Prostate gland (tissue), 2 donors: ENCODE measurements around the gene TMBIM1. TPM values are rescaled to one million over a fixed set of nuclear protein-coding genes. Genes with fewer than 3 reads are reported as not detected.
A peak's percentile ranks its signal among the peaks of the same experiment; 100 is the strongest.

Source experiments
- DNase-seq: peaks from one replicate; pipeline ENCODE4 v3.0.0-alpha.2; 2019; ENCODE audit warnings: low spot score
- H3K27ac ChIP-seq, 2 donors: fragments of 200-600 bp; sonication (generic); 2 replicates each; pipeline ENCODE4 v1.5.1; 2017 to 2019
- H3K27me3 ChIP-seq: fragments of 200-600 bp; sonication (generic); replicated peaks from 2 replicates; pipeline ENCODE4 v1.5.1; 2019; ENCODE audit not compliant: insufficient read depth
- H3K36me3 ChIP-seq, 2 donors: fragments of 200-600 bp; sonication (generic); 1 replicate in 1 of 2; 2 replicates in 1 of 2; pipeline versions ENCODE4 v1.5.1 to v1.8.1; 2017 to 2019
- H3K4me1 ChIP-seq: fragments of 200-600 bp; sonication (generic); replicated peaks from 2 replicates; pipeline ENCODE4 v1.5.1; 2019
- H3K4me3 ChIP-seq, 2 donors: fragments of 200-600 bp; sonication (generic); 2 replicates each; pipeline ENCODE4 v1.5.1; 2017 to 2019
- H3K9me3 ChIP-seq: fragments of 200-600 bp; sonication (generic); 2 replicates; pipeline ENCODE4 v1.5.1; 2017
- POLR2A ChIP-seq: fragments of 450-650 bp; IDR thresholded peaks from one replicate; pipeline ENCODE4 v1.6.1; 2016; ENCODE audit warnings: antibody characterized with exemption, mild to moderate bottlenecking
- POLR2AphosphoS5 ChIP-seq: sonication (generic); formaldehyde crosslinking; IDR thresholded peaks from one replicate; pipeline ENCODE4 v1.6.1; 2017; ENCODE audit warnings: antibody characterized with exemption
- WGBS: methylation state at CpG from one replicate; pipeline ENCODE4 v1.1.5; 2018; 5-methylcytosine and 5-hydroxymethylcytosine counted together
- intact Hi-C: fragments of 100-400 bp; cut with DNase I; formaldehyde crosslinking; loops from one replicate; pipeline ENCODE4 v1.14.2; 2022
- total RNA-seq, 2 donors: library from RNA; depleted of rRNA; stranded (reverse); fragments of >200 nt; gene quantifications; one replicate each; pipeline ENCODE4 v1.1.0, GENCODE V29; 2016
- TF ChIP-seq, protein P1 (sequence below), 4 experiments: fragments of 200-600 bp in 2 of 4; fragments of 450-650 bp in 2 of 4; sonication (generic) in 2 of 4; IDR thresholded peaks; 1 replicate in 3 of 4; 2 replicates in 1 of 4; pipeline ENCODE4 v1.5.1; 2016 to 2019; ENCODE audit warnings: antibody characterized with exemption in 4 of 4, mild to moderate bottlenecking in 2 of 4, moderate library complexity in 2 of 4

Gene TMBIM1
- total RNA-seq, 2 donors from 2014 or later, result 139 to 193 TPM

DNA sequence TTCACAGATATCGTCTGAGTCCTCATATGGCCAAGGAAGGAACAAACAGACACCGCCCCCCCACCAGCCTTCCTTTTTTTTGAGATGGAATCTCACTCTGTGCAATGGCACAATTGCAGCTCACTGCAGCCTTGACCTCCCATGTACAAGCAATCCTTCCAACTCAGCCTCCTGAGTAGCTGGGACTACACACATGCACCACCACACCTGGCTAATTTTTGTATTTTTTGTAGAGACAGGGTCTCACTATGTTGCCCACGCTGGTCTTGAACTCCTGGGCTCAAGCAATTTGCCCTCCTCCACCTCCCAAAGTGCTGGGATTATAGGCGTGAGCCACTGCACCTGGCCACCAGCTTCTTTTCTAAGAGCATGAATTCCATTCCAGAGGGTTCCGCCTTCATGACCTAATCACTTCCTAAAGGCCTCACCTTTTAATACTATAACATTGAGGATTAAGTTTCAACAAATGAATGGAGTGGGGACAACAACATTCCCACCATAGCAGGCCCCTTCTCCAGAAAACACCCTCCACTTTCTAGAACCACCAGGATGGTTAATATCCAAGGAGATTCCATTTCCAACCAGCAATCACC lies 2.2 kb upstream of the TMBIM1 start:
- no peak for TF ChIP-seq POLR2A
- no peak for TF ChIP-seq POLR2AphosphoS5
- TF ChIP-seq, protein P1, sequence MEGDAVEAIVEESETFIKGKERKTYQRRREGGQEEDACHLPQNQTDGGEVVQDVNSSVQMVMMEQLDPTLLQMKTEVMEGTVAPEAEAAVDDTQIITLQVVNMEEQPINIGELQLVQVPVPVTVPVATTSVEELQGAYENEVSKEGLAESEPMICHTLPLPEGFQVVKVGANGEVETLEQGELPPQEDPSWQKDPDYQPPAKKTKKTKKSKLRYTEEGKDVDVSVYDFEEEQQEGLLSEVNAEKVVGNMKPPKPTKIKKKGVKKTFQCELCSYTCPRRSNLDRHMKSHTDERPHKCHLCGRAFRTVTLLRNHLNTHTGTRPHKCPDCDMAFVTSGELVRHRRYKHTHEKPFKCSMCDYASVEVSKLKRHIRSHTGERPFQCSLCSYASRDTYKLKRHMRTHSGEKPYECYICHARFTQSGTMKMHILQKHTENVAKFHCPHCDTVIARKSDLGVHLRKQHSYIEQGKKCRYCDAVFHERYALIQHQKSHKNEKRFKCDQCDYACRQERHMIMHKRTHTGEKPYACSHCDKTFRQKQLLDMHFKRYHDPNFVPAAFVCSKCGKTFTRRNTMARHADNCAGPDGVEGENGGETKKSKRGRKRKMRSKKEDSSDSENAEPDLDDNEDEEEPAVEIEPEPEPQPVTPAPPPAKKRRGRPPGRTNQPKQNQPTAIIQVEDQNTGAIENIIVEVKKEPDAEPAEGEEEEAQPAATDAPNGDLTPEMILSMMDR (IDR thresholded peaks at IDR 0.05), result no peak
- WGBS, result 68% methylated on average over 5 of the region's 5 CpGs
- H3K27ac ChIP-seq, result peak overlapping the region; percentile 77 to 96
- peaks cover 27% of the 10 kb centered on the region for H3K4me1 ChIP-seq
- H3K36me3 ChIP-seq, result no peaks in the 10 kb centered on the region
- DNase-seq, result no peak
- intact Hi-C loops, result loop anchor here (5.0 to 10.0 kb wide), 2 partner anchors 170 to 363 kb away; partner anchors contain the start of genes BCS1L and ZNF142
- no peaks in the 10 kb centered on the region for H3K9me3 ChIP-seq
- H3K4me3 ChIP-seq, result no peak overlapping the region
- no peaks in the 10 kb centered on the region for H3K27me3 ChIP-seq

DNA sequence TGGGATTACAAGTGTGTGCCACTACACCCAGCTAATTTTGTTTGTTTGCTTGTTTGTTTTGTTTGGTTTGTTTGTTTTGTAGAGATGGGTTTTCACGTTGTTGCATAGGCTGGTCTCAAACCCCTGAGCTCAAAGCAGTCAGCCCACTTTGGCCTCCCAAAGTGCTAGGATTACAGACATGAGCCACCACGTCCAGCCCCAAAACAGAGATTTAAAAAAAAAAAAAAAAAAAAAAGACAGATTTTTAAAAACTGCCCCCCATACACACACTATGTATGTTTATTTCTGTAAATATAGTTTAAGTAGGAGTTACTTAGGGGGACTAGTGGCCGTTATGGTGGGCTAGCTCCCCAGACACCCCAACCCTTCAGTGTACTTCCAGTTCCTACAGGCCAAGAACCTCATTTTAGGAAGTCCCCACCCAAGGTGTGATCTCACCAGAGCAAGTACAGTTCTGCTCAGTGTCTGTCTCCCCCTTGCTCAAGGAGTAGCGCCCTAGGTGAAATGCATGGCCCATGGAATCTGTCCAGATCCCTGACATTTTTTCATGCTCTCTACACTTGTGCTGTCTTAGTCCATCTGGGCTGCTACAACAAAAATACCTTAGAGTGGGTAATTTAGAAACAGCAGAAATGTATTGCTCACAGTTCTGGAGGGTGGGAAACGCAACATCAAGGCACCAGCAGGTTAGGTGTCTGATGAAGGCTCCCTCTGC lies 1.6 kb upstream of the TMBIM1 start:
- Histone ChIP-seq H3K9me3 (no peaks in the 10 kb centered on the region), H3K27ac (peak overlapping the region; percentile 94 to 96), H3K27me3 (no peaks in the 10 kb centered on the region), H3K4me3 (no peak overlapping the region), H3K36me3 (no peaks in the 10 kb centered on the region), H3K4me1 (peaks cover 27% of the 10 kb centered on the region)
- WGBS, result 58% methylated on average over 5 of the region's 5 CpGs
- no peak for TF ChIP-seq POLR2A
- TF ChIP-seq, protein P1 (IDR thresholded peaks at IDR 0.05), result no peak
- TF ChIP-seq POLR2AphosphoS5, result no peak
- DNase-seq, result no peak
- intact Hi-C loops, result loop anchor here (2.0 to 10.0 kb wide), 3 partner anchors 103 to 363 kb away; partner anchors contain the start of genes BCS1L and ZNF142

DNA sequence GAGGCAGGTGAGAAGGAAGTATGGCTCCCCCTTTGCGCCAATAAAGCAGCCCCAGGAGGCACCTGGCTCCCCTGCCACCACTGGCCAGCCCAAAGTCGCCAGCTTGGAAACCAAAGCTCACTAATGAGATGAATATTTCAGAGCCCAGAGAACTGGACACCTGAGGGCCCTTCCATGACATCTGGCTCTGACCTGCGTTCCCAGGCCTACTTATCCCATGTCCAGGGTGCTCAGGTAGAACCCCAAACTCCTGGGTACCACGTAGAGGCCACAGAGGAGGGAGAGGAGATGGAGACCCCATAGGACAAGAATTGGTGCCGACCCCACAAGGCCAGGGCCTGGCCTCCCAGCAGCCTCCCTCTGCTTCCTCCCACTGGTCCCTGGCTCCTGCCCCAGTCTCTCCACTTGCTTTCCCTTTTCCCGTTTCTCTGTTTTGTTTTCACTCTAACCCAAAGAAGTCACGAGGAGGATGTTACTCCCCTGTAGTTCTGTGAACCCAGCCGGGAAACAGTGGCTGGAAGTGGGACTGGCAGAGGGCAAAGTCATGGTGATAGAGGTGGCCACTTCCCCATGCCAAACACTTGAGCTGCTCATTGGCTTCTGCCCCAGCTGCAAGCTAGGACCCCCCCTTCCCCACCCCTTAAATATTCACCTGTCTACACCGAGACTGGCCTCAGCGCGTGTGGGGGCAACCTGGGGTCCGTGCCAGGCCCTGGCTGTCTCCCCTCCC lies 820 bp downstream of the TMBIM1 start:
- no peaks in the 10 kb centered on the region for H3K36me3 ChIP-seq
- no peak for DNase-seq
- no peaks in the 10 kb centered on the region for H3K9me3 ChIP-seq
- 44% methylated on average over 12 of the region's 12 CpGs for WGBS
- peaks cover 39% of the 10 kb centered on the region for H3K4me1 ChIP-seq
- no peaks in the 10 kb centered on the region for H3K27me3 ChIP-seq
- peak overlapping the region; percentile 94 to 96 for H3K27ac ChIP-seq
- intact Hi-C loops, result loop anchor here (2.0 to 10.0 kb wide), 3 partner anchors 105 to 366 kb away; partner anchors contain the start of genes BCS1L and ZNF142
- peak overlapping the region; percentile 75 to 79 for H3K4me3 ChIP-seq
- TF ChIP-seq POLR2AphosphoS5 (no peak), POLR2A (no peak)
- TF ChIP-seq, protein P1 (IDR thresholded peaks at IDR 0.05), result no peak

DNA sequence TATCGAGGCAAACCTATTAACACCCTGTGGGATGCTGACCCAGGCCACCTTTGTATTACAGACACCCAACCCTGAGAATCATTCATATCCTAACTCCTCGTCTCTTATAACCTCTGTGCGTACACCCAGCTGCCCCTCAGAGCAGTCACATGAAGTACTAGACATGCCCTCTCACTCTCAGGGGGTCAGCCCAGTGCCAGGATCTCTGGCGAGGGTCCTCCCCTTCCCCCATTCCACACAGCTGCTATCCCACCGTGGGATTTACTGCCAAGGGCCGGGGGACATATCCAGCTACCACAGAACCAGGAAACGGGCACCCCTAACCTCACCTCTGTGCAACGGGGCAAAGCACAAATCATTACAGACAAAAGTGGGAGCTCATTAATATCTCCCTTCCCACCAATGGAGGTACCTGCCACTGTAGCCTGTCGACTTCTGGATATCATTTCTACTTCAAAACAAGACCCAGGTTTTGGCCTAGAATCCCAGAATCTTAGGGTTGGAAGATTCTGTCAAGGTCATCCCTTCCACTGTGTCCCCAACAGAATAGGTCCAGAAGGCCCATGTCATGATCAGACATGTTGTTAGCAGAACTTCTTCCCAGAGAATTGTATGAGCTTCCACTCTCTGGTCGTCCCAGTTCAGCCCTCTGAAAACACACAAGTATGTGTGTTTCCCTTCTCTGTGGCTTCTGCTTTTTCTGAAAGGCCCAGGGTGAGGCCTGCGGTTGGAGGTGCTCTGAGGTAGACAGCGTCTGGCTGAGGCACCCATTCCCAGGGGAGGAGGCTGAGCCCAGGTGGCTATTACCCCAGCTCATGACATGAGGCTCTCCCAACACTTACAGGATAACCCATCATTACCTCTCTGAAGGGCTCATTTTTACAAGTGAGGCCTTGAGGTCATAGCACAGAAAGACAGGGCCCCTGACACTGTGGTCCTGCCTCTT lies 1.7 kb downstream of the TMBIM1 start:
- H3K27ac ChIP-seq, result peak overlapping the region; percentile 94 to 96
- 56% methylated on average over 12 of the region's 12 CpGs for WGBS
- intact Hi-C loops, result loop anchor here (5.0 to 10.0 kb wide), 2 partner anchors 174 to 367 kb away; partner anchors contain the start of genes BCS1L and ZNF142
- peak overlapping the region; percentile 75 to 79 for H3K4me3 ChIP-seq
- H3K36me3 ChIP-seq, result no peaks in the 10 kb centered on the region
- H3K9me3 ChIP-seq, result no peaks in the 10 kb centered on the region
- TF ChIP-seq POLR2AphosphoS5, result no peak
- no peak for TF ChIP-seq POLR2A
- TF ChIP-seq, protein P1 (IDR thresholded peaks at IDR 0.05), result no peak
- peaks cover 47% of the 10 kb centered on the region for H3K4me1 ChIP-seq
- no peaks in the 10 kb centered on the region for H3K27me3 ChIP-seq
- DNase-seq, result no peak
